HUES6 (cell line): ENCODE results near the gene CMAS.
"Not testable (repeated sequence)": the region's sequence is repeated elsewhere in the genome, so short reads cannot be mapped to it uniquely, and the experiment has no call there.

Experiments
- H3K27ac ChIP-seq: 2 replicates; pipeline ENCODE4 v1.7.0; 2013; ENCODE audit warnings: low read depth, mild to moderate bottlenecking, low read length, inconsistent platforms
- H3K27me3 ChIP-seq: 2 replicates; pipeline ENCODE4 v1.6.1; 2013; ENCODE audit warnings: low read length; ENCODE audit not compliant: control insufficient read depth, insufficient read depth
- H3K36me3 ChIP-seq: 2 replicates; pipeline ENCODE4 v1.6.1; 2013; ENCODE audit warnings: low read length; ENCODE audit not compliant: control insufficient read depth, insufficient read depth
- H3K4me1 ChIP-seq: 2 replicates; pipeline ENCODE4 v1.6.1; 2013; ENCODE audit warnings: low read length; ENCODE audit not compliant: control insufficient read depth, insufficient read depth
- H3K4me3 ChIP-seq: 2 replicates; pipeline ENCODE4 v1.5.1; 2013; ENCODE audit warnings: low read depth, low read length
- H3K9ac ChIP-seq: one replicate; pipeline ENCODE4 v1.6.1; 2013; ENCODE audit warnings: mild to moderate bottlenecking, low read length
- H3K9me3 ChIP-seq: 2 replicates; pipeline ENCODE4 v1.6.1; 2013; ENCODE audit warnings: low read depth, low read length; ENCODE audit not compliant: control insufficient read depth, insufficient read depth

The CMAS gene

GRCh38 chr12:22082190-22082701 is 36.2 kb downstream of the CMAS start:
- Histone ChIP-seq H3K4me3 (no peak overlapping the region), H3K27me3 (no peaks in the 10 kb centered on the region), H3K4me1 (peaks cover 5% of the 10 kb centered on the region; the same call in 1 of the 2 replicates), H3K9me3 (no peaks in the 10 kb centered on the region), H3K36me3 (no peaks in the 10 kb centered on the region), H3K9ac (no peak overlapping the region), H3K27ac (no peak overlapping the region)

GRCh38 chr12:22083167-22083566 is 37.1 kb downstream of the CMAS start:
- Histone ChIP-seq H3K4me1 (peaks cover 5% of the 10 kb centered on the region; the same call in 1 of the 2 replicates), H3K9ac (no peak overlapping the region), H3K27me3 (no peaks in the 10 kb centered on the region), H3K4me3 (no peak overlapping the region), H3K9me3 (no peaks in the 10 kb centered on the region), H3K36me3 (no peaks in the 10 kb centered on the region), H3K27ac (no peak overlapping the region)

GRCh38 chr12:22084852-22085251 is 38.8 kb downstream of the CMAS start:
- Histone ChIP-seq H3K4me1 (peaks cover 5% of the 10 kb centered on the region; the same call in 1 of the 2 replicates), H3K9ac (no peak overlapping the region), H3K27me3 (no peaks in the 10 kb centered on the region), H3K36me3 (no peaks in the 10 kb centered on the region), H3K9me3 (no peaks in the 10 kb centered on the region), H3K4me3 (no peak overlapping the region), H3K27ac (no peak overlapping the region)

- no peaks in the 10 kb centered on the region for H3K9me3 ChIP-seq
- H3K4me3 ChIP-seq: no peak overlapping the region
- H3K27me3 ChIP-seq: no peaks in the 10 kb centered on the region
- no peak overlapping the region for H3K27ac ChIP-seq
- no peaks in the 10 kb centered on the region for H3K4me1 ChIP-seq
- no peaks in the 10 kb centered on the region for H3K36me3 ChIP-seq
- H3K9ac ChIP-seq: no peak overlapping the region
Observed at GRCh38 chr12:22088886-22089285, 42.9 kb downstream of the CMAS start.

- Histone ChIP-seq H3K9ac (no peak overlapping the region), H3K4me1 (no peaks in the 10 kb centered on the region), H3K36me3 (no peaks in the 10 kb centered on the region), H3K27ac (no peak overlapping the region), H3K9me3 (no peaks in the 10 kb centered on the region), H3K4me3 (no peak overlapping the region), H3K27me3 (no peaks in the 10 kb centered on the region)
Observed at GRCh38 chr12:22089486-22089885, 43.5 kb downstream of the CMAS start.

GRCh38 chr12:22099062-22099461 is 53.0 kb downstream of the CMAS start:
- not testable (repeated sequence) for H3K9me3 ChIP-seq, H3K9ac ChIP-seq, H3K4me3 ChIP-seq, H3K36me3 ChIP-seq, H3K27ac ChIP-seq, H3K27me3 ChIP-seq, H3K4me1 ChIP-seq

- Histone ChIP-seq H3K4me3 (no peak overlapping the region), H3K9ac (no peak overlapping the region), H3K27me3 (no peaks in the 10 kb centered on the region), H3K27ac (no peak overlapping the region), H3K9me3 (no peaks in the 10 kb centered on the region), H3K4me1 (peaks cover 9% of the 10 kb centered on the region; the same call in 1 of the 2 replicates), H3K36me3 (no peaks in the 10 kb centered on the region)
Observed at GRCh38 chr12:22100958-22101748, 55.1 kb downstream of the CMAS start.

- H3K27ac ChIP-seq: no peak overlapping the region
Observed at GRCh38 chr12:22101749-22102243, 55.8 kb downstream of the CMAS start.

GRCh38 chr12:22103418-22103817 is 57.4 kb downstream of the CMAS start:
- Histone ChIP-seq H3K27ac (no peak overlapping the region), H3K4me3 (no peak overlapping the region), H3K4me1 (peaks cover 9% of the 10 kb centered on the region; the same call in 1 of the 2 replicates), H3K36me3 (no peaks in the 10 kb centered on the region), H3K9ac (no peak overlapping the region), H3K27me3 (no peaks in the 10 kb centered on the region), H3K9me3 (no peaks in the 10 kb centered on the region)

More at GRCh38 chr12:22101749-22102243, 55.8 kb downstream of the CMAS start:
- Histone ChIP-seq H3K9ac (no peak overlapping the region), H3K4me3 (no peak overlapping the region), H3K4me1 (peaks cover 9% of the 10 kb centered on the region; the same call in 1 of the 2 replicates), H3K36me3 (no peaks in the 10 kb centered on the region), H3K27me3 (no peaks in the 10 kb centered on the region), H3K9me3 (no peaks in the 10 kb centered on the region)

GRCh38 chr12:22105542-22105941 is 59.5 kb downstream of the CMAS start:
- Histone ChIP-seq H3K27ac (no peak overlapping the region), H3K36me3 (no peaks in the 10 kb centered on the region), H3K27me3 (no peaks in the 10 kb centered on the region), H3K9me3 (no peaks in the 10 kb centered on the region), H3K4me1 (peaks cover 9% of the 10 kb centered on the region; the same call in 1 of the 2 replicates), H3K9ac (no peak overlapping the region), H3K4me3 (no peak overlapping the region)

GRCh38 chr12:22110176-22110575 is 64.2 kb downstream of the CMAS start:
- no peak overlapping the region for H3K27ac ChIP-seq
- H3K4me1 ChIP-seq: no peaks in the 10 kb centered on the region
- H3K27me3 ChIP-seq: 0 out of 2 replicates have a peak, but pooled peaks cover 3% of the 10 kb centered on the region
- H3K9me3 ChIP-seq: no peaks in the 10 kb centered on the region
- no peak overlapping the region for H3K9ac ChIP-seq
- no peaks in the 10 kb centered on the region for H3K36me3 ChIP-seq
- H3K4me3 ChIP-seq: no peak overlapping the region
